Natural killer cell (primary cell): Measurements from ENCODE around the gene RNF4. TPM values are rescaled to one million over a fixed set of nuclear protein-coding genes. Genes with fewer than 3 reads are reported as not detected.
"Not testable (repeated sequence)": the region's sequence is repeated elsewhere in the genome, so short reads cannot be mapped to it uniquely, and the experiment has no call there.

Experiments used
- ATAC-seq, 3 donors: fragments of 150-1000 bp in 2 of 3; fragments of 200-7000 bp in 1 of 3; cut with Tn5 transposase; 1 replicate in 1 of 3; 2 replicates in 2 of 3; pipeline ENCODE4 v1.10.0; 2021; ENCODE audit warnings: mild to moderate bottlenecking in 2 of 3, moderate library complexity in 2 of 3
- DNase-seq, 2 donors: peaks; one replicate each; pipeline versions ENCODE4 v3.0.0 to v3.0.0-alpha.2; 2013 to 2021; ENCODE audit warnings: mixed read lengths in 1 of 2
- H3K27ac ChIP-seq: one replicate; pipeline ENCODE4 v1.5.1; 2013; ENCODE audit warnings: mild to moderate bottlenecking, low read length
- H3K27me3 ChIP-seq: one replicate; pipeline ENCODE4 v1.6.1; 2013; ENCODE audit warnings: low read length; ENCODE audit not compliant: control insufficient read depth, insufficient read depth
- H3K36me3 ChIP-seq: one replicate; pipeline ENCODE4 v1.6.1; 2013; ENCODE audit warnings: low read length; ENCODE audit not compliant: control insufficient read depth, insufficient read depth
- H3K4me1 ChIP-seq: one replicate; pipeline ENCODE4 v1.6.1; 2013; ENCODE audit warnings: low read length; ENCODE audit not compliant: control insufficient read depth, insufficient read depth
- H3K4me3 ChIP-seq: one replicate; pipeline ENCODE4 v1.5.1; 2013; ENCODE audit warnings: low read length
- H3K9me3 ChIP-seq: one replicate; pipeline ENCODE4 v1.6.1; 2013; ENCODE audit warnings: low read length; ENCODE audit not compliant: control insufficient read depth, insufficient read depth
- H3K27ac Mint-ChIP-seq, 2 donors: one replicate each; pipeline ENCODE4 v1.8.0; 2022; ENCODE audit warnings: mild to moderate bottlenecking in 2 of 2, mixed read lengths in 2 of 2, moderate library complexity in 1 of 2
- H3K27me3 Mint-ChIP-seq, 2 donors: one replicate each; pipeline ENCODE4 v1.8.0; 2022; ENCODE audit warnings: low read depth in 2 of 2, mixed read lengths in 2 of 2
- H3K36me3 Mint-ChIP-seq: one replicate; pipeline ENCODE4 v1.8.0; 2022; ENCODE audit warnings: mixed read lengths
- H3K4me1 Mint-ChIP-seq, 2 donors: one replicate each; pipeline ENCODE4 v1.8.0; 2022; ENCODE audit warnings: mixed read lengths in 2 of 2
- H3K4me3 Mint-ChIP-seq: one replicate; pipeline ENCODE4 v1.8.0; 2022; ENCODE audit warnings: mild to moderate bottlenecking, moderate library complexity, mixed read lengths
- H3K9me3 Mint-ChIP-seq, 2 donors: one replicate each; pipeline ENCODE4 v1.8.0; 2022; ENCODE audit warnings: mixed read lengths in 2 of 2
- WGBS: methylation state at CpG from one replicate; pipeline ENCODE4 v1.1.7; 2013; ENCODE audit warnings: missing lambda C conversion rate; ENCODE audit not compliant: insufficient coverage; 5-methylcytosine and 5-hydroxymethylcytosine counted together
- intact Hi-C: fragments of 100-400 bp; cut with micrococcal nuclease; formaldehyde crosslinking; loops from one replicate; pipeline ENCODE4 v1.14.2; 2022
- total RNA-seq, 4 donors: library from RNA; stranded (reverse); fragments of 120-200 nt in 1 of 4; gene quantifications; one replicate each; pipeline versions ENCODE4 v1.2.3 to v1.2.4, GENCODE V29; 2013 to 2022
- TF ChIP-seq, protein P1 (sequence below): fragments of 200-600 bp; IDR thresholded peaks from one replicate; pipeline ENCODE4 v1.8.0; 2022; ENCODE audit warnings: antibody characterized with exemption

RNF4 gene
- total RNA-seq, 3 donors from 2014 or later (not counting 1 experiment from before 2014, with no cell fraction given), result 103 to 130 (median 123) TPM

DNA sequence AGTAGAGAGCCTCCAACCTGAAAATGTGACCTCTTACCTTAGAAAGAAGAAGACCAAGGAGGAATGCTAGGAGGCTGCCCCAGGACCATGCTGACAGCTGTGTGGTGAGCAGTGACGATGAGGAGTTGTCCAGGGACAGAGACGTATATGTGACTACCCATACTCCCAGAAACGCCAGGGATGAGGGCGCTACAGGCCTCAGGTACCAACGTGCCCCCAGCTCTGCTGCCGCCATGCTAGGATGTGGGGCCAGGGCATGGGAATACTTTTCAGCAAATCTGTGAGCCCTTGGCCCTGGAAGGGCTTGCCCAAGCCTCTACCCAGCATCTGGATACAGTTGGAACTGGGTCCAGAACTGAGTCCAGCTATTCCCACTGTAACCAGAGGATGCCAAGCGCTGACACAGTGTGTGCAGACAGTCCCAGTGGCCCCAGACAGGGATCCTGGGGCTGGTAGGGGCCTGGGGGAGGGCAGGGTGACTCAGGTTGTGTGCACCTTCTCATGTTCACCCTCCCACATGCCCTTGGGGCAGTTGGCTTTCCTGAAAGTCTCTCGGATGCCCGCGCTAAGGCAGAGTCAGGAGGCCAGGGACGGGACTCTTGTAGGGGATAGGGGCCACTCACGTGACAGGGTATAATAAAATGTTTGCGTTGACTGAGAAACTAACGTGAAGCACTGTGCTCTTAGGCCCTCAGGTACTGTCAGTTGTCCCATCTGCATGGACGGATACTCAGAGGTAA is 43.7 kb downstream of the RNF4 start:
- DNase-seq (no peak), ATAC-seq (no peak)
- no peaks in the 10 kb centered on the region for H3K9me3 ChIP-seq
- H3K9me3 Mint-ChIP-seq, result no peaks in the 10 kb centered on the region
- H3K36me3 Mint-ChIP-seq, result no peaks in the 10 kb centered on the region
- no peak overlapping the region for H3K4me3 Mint-ChIP-seq
- H3K27ac Mint-ChIP-seq, result peak overlapping the region; percentile 86
- no peaks in the 10 kb centered on the region for H3K27me3 ChIP-seq
- peaks cover 69% of the 10 kb centered on the region for H3K36me3 ChIP-seq
- H3K27ac ChIP-seq, result peak overlapping the region; percentile 63
- intact Hi-C loops, result no loop called here
- WGBS, result 97% methylated on average over 15 of the region's 15 CpGs
- TF ChIP-seq, protein P1, sequence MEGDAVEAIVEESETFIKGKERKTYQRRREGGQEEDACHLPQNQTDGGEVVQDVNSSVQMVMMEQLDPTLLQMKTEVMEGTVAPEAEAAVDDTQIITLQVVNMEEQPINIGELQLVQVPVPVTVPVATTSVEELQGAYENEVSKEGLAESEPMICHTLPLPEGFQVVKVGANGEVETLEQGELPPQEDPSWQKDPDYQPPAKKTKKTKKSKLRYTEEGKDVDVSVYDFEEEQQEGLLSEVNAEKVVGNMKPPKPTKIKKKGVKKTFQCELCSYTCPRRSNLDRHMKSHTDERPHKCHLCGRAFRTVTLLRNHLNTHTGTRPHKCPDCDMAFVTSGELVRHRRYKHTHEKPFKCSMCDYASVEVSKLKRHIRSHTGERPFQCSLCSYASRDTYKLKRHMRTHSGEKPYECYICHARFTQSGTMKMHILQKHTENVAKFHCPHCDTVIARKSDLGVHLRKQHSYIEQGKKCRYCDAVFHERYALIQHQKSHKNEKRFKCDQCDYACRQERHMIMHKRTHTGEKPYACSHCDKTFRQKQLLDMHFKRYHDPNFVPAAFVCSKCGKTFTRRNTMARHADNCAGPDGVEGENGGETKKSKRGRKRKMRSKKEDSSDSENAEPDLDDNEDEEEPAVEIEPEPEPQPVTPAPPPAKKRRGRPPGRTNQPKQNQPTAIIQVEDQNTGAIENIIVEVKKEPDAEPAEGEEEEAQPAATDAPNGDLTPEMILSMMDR, result no peak
- peaks cover 24% of the 10 kb centered on the region for H3K4me1 ChIP-seq
- H3K4me3 ChIP-seq, result no peak overlapping the region
- no peaks in the 10 kb centered on the region for H3K27me3 Mint-ChIP-seq
- H3K4me1 Mint-ChIP-seq, result peaks cover 6 to 17% of the 10 kb centered on the region in 2 donors

DNA sequence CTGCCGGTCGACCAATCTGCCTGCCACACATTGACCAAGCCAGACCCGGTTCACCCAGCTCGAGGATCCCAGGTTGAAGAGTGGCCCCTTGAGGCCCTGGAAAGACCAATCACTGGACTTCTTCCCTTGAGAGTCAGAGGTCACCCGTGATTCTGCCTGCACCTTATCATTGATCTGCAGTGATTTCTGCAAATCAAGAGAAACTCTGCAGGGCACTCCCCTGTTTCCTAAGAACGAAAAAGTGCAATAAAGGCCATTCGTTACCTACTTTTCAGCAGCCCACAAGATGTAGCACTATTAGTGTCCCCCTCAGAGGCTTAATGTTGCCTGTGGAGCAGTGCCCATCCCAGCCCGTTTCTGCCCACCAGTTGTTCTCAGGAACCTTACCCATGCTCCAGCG is 45.3 kb downstream of the RNF4 start:
- H3K27me3 Mint-ChIP-seq, DNase-seq, H3K9me3 ChIP-seq, ATAC-seq, H3K27me3 ChIP-seq, intact Hi-C loops, H3K36me3 Mint-ChIP-seq, H3K27ac ChIP-seq, H3K4me3 Mint-ChIP-seq, H3K4me3 ChIP-seq, H3K27ac Mint-ChIP-seq, H3K9me3 Mint-ChIP-seq: not testable (repeated sequence)
- H3K36me3 ChIP-seq, result peaks cover 59% of the 10 kb centered on the region
- peaks cover 6 to 17% of the 10 kb centered on the region in 2 donors for H3K4me1 Mint-ChIP-seq
- peaks cover 24% of the 10 kb centered on the region for H3K4me1 ChIP-seq
- 95% methylated on average over 9 of the region's 9 CpGs for WGBS

DNA sequence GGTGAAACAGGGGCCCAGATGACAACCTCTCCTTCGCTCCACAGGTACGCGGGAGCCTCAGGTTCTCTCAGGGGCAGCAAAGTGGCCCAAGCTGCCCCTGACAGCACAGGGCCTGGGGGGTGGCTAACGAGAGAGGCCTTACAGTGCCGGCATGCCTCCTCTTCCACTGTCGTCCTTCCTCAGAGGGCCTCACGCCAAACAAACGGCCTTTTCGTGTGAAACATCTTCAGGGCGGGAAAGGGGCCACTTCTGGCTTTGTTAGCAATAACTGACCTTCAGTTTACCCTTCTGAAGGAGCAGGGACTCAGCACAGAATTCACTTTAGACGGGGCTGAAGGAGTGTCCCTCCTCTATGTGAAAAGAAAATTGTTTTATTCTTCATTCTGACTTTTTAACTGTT is 46.0 kb downstream of the RNF4 start:
- H3K4me3 Mint-ChIP-seq, H3K27ac ChIP-seq, H3K27me3 ChIP-seq, DNase-seq, ATAC-seq, H3K4me3 ChIP-seq, H3K36me3 Mint-ChIP-seq, intact Hi-C loops, H3K27me3 Mint-ChIP-seq, H3K9me3 Mint-ChIP-seq, H3K9me3 ChIP-seq: not testable (repeated sequence)
- WGBS, result 97% methylated on average over 10 of the region's 11 CpGs
- H3K4me1 ChIP-seq, result peaks cover 24% of the 10 kb centered on the region
- Mint-ChIP-seq H3K27ac (peak overlapping the region; percentile 40 to 54), H3K4me1 (peaks cover 6 to 15% of the 10 kb centered on the region in 2 donors)
- H3K36me3 ChIP-seq, result peaks cover 52% of the 10 kb centered on the region

- Histone ChIP-seq H3K9me3 (no peaks in the 10 kb centered on the region), H3K4me3 (no peak overlapping the region), H3K4me1 (peaks cover 13% of the 10 kb centered on the region), H3K36me3 (peaks cover 43% of the 10 kb centered on the region), H3K27me3 (no peaks in the 10 kb centered on the region), H3K27ac (no peak overlapping the region)
- Mint-ChIP-seq H3K27ac (peak overlapping the region in 1 of 2 donors; percentile 62), H3K9me3 (no peaks in the 10 kb centered on the region), H3K36me3 (no peaks in the 10 kb centered on the region), H3K27me3 (no peaks in the 10 kb centered on the region), H3K4me1 (peaks cover 6% of the 10 kb centered on the region in 2 donors), H3K4me3 (no peak overlapping the region)
- TF ChIP-seq, protein P1, result no peak
- intact Hi-C loops, result no loop called here
- 96% methylated on average over 4 of the region's 4 CpGs for WGBS
- no peak for DNase-seq
- no peak for ATAC-seq
These were observed 47.1 kb downstream of the RNF4 start for GRCh38 chr4:2515830-2516550.
